Measurements from ENCODE around the gene NELL1. TPM values are rescaled to one million over a fixed set of nuclear protein-coding genes. Genes with fewer than 3 reads are reported as not detected.

NELL1 gene
- total and polyA plus RNA-seq, 2 donors (not counting 3 experiments of a cell fraction or from before 2014, with no cell fraction given), result not detected

- no peaks in the 10 kb centered on the region for H4K20me1 ChIP-seq (replicated peaks; ENCODE audit: control insufficient read depth, extremely low read depth, insufficient read depth, low read length)
- H2AFZ ChIP-seq (ENCODE audit: low read depth, low read length), result no peak overlapping the region
- no peaks in the 10 kb centered on the region for H3K36me3 ChIP-seq (ENCODE audit: control insufficient read depth in 2 of 2, extremely low read depth in 1 of 2, insufficient read depth in 2 of 2, low read length in 2 of 2)
- no peak overlapping the region for H3K4me3 ChIP-seq (replicated peaks in 1 of 3; ENCODE audit: insufficient read depth in 1 of 3, low read depth in 1 of 3, low read length in 3 of 3)
- no peaks in the 10 kb centered on the region for H3K79me2 ChIP-seq (ENCODE audit: control insufficient read depth, insufficient read depth, low read length)
- intact Hi-C loops (cut with micrococcal nuclease) (no loop called here), dilution Hi-C loops (cut with MboI; ENCODE audit: extremely low pct_ligation_motif_present, low sequenced_read_pairs) (no loop called here)
- no peak for FAIRE-seq
- H3K9me1 ChIP-seq (replicated peaks; ENCODE audit: control insufficient read depth, extremely low read depth, insufficient read depth, low read length), result no peaks in the 10 kb centered on the region
- H3K27ac ChIP-seq (ENCODE audit: insufficient read depth, low read depth, low read length), result no peak overlapping the region
- no peaks in the 10 kb centered on the region for H3K9me3 ChIP-seq (replicated peaks; ENCODE audit: control insufficient read depth, insufficient read depth, low read length)
- ChIA-PET CTCF (interaction anchor here (0.9 kb wide), 1 partner anchor 23 kb away, joined by 3 read pairs; no protein-coding TSS in a partner anchor), POLR2A (no interaction called here)
- no peaks in the 10 kb centered on the region for H3K4me1 ChIP-seq (ENCODE audit: control insufficient read depth, extremely low read depth, insufficient read depth, low read length)
- H3K27me3 ChIP-seq (ENCODE audit: control insufficient read depth in 2 of 2, insufficient read depth in 2 of 2, low read length in 2 of 2), result no peaks in the 10 kb centered on the region
- H3K9ac ChIP-seq (replicated peaks; ENCODE audit: extremely low read depth, insufficient read depth, low read length), result no peak overlapping the region
- no TSS peak for BruUV-seq (replicated peaks)
- DNase-seq (ENCODE audit: low read depth, low spot score), result no peak
- no peak overlapping the region for H3K4me2 ChIP-seq (ENCODE audit: insufficient read depth, low read length)
- TF ChIP-seq, protein P1, sequence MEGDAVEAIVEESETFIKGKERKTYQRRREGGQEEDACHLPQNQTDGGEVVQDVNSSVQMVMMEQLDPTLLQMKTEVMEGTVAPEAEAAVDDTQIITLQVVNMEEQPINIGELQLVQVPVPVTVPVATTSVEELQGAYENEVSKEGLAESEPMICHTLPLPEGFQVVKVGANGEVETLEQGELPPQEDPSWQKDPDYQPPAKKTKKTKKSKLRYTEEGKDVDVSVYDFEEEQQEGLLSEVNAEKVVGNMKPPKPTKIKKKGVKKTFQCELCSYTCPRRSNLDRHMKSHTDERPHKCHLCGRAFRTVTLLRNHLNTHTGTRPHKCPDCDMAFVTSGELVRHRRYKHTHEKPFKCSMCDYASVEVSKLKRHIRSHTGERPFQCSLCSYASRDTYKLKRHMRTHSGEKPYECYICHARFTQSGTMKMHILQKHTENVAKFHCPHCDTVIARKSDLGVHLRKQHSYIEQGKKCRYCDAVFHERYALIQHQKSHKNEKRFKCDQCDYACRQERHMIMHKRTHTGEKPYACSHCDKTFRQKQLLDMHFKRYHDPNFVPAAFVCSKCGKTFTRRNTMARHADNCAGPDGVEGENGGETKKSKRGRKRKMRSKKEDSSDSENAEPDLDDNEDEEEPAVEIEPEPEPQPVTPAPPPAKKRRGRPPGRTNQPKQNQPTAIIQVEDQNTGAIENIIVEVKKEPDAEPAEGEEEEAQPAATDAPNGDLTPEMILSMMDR (IDR thresholded peaks at IDR 0.05; ENCODE audit: extremely low read depth in 1 of 2, insufficient read depth in 1 of 2, low read depth in 1 of 2, low read length in 2 of 2), result no peak
- no peak for TF ChIP-seq POLR2A (IDR thresholded peaks at IDR 0.05; ENCODE audit: low read depth, low read length)
- no peak for TF ChIP-seq JUN (IDR thresholded peaks at IDR 0.05; ENCODE audit: borderline replicate concordance, insufficient read depth, insufficient read length, low read depth)
- no peak for TF ChIP-seq MAX (IDR thresholded peaks at IDR 0.05; ENCODE audit: insufficient read depth, insufficient read length)
- no peak for TF ChIP-seq GATA2 (IDR thresholded peaks at IDR 0.05; ENCODE audit: insufficient read depth, insufficient read length, low read depth, low read length)
- no peak for TF ChIP-seq EZH2 (IDR thresholded peaks at IDR 0.05; ENCODE audit: borderline replicate concordance, low read depth, low read length, severe bottlenecking)
- no peak for TF ChIP-seq POLR2AphosphoS5 (IDR thresholded peaks at IDR 0.05; ENCODE audit: insufficient read depth, low read depth, low read length)
- no peak for TF ChIP-seq MYC (IDR thresholded peaks at IDR 0.05; ENCODE audit: low read depth, low read length)
Measured at GRCh38 chr11:20912922-20913512, 243.6 kb downstream of the NELL1 start.

All from endothelial cell of umbilical vein (primary cell).